Chondrocyte (in vitro differentiated cells): ENCODE data around the gene SLCO1C1. TPM values are rescaled to one million over a fixed set of nuclear protein-coding genes. Genes with fewer than 3 reads are reported as not detected.

Experiments used
- DNase-seq: peaks from one replicate; pipeline ENCODE4 v3.0.0; 2021; ENCODE audit warnings: mixed read lengths, low spot score
- H3K27ac Mint-ChIP-seq: one replicate; pipeline ENCODE4 v1.8.0; 2021; ENCODE audit warnings: mild to moderate bottlenecking, moderate library complexity, mixed read lengths; ENCODE audit not compliant: unreplicated experiment
- H3K27me3 Mint-ChIP-seq: 2 replicates; pipeline ENCODE4 v1.8.0; 2021; ENCODE audit warnings: low read depth, mixed read lengths
- H3K36me3 Mint-ChIP-seq: 2 replicates; pipeline ENCODE4 v1.8.0; 2021; ENCODE audit warnings: low read depth, mixed read lengths
- H3K4me1 Mint-ChIP-seq: 2 replicates; pipeline ENCODE4 v1.8.0; 2021; ENCODE audit warnings: low read depth, mild to moderate bottlenecking, mixed read lengths
- H3K4me3 Mint-ChIP-seq: one replicate; pipeline ENCODE4 v1.8.0; 2021; ENCODE audit warnings: mild to moderate bottlenecking, moderate library complexity, mixed read lengths; ENCODE audit not compliant: unreplicated experiment
- H3K9me3 Mint-ChIP-seq: 2 replicates; pipeline ENCODE4 v1.8.0; 2021; ENCODE audit warnings: low read depth, mixed read lengths
- total RNA-seq: library from RNA; stranded (reverse); gene quantifications from 3 replicates; pipeline ENCODE4 v1.2.1, GENCODE V29; 2021
- TF ChIP-seq, protein P1 (sequence below): fragments of 200-600 bp; sonication (generic); IDR thresholded peaks from 2 replicates; pipeline ENCODE4 v1.5.0; 2021; ENCODE audit warnings: antibody characterized with exemption, mild to moderate bottlenecking, moderate library complexity

Gene SLCO1C1
- total RNA-seq, 1 donor from 2014 or later, result 0.99 TPM

DNA sequence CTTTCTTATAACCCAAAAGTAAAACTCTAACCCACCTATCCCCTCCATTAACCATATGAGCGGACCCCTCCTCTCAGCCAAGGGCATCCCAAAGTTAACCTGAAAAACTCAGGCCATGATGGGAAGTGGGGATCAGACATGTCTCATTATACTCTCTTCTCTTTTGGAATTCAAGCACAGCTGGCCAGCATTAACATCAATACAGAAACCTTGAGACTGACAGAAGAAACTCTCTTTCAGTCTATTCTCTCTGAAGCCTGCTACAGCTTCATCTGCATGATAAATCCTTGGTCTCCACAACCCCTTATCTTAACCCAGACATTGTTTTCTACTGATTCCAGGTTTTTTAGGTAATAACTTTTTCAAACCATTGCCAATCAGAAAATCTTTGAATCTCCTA lies 97.8 kb downstream of the SLCO1C1 start:
- Mint-ChIP-seq H3K27ac (no peak overlapping the region), H3K27me3 (no peaks in the 10 kb centered on the region), H3K9me3 (peaks cover 9% of the 10 kb centered on the region), H3K4me1 (no peaks in the 10 kb centered on the region), H3K36me3 (no peaks in the 10 kb centered on the region), H3K4me3 (no peak overlapping the region)
- DNase-seq, result no peak
- TF ChIP-seq, protein P1, sequence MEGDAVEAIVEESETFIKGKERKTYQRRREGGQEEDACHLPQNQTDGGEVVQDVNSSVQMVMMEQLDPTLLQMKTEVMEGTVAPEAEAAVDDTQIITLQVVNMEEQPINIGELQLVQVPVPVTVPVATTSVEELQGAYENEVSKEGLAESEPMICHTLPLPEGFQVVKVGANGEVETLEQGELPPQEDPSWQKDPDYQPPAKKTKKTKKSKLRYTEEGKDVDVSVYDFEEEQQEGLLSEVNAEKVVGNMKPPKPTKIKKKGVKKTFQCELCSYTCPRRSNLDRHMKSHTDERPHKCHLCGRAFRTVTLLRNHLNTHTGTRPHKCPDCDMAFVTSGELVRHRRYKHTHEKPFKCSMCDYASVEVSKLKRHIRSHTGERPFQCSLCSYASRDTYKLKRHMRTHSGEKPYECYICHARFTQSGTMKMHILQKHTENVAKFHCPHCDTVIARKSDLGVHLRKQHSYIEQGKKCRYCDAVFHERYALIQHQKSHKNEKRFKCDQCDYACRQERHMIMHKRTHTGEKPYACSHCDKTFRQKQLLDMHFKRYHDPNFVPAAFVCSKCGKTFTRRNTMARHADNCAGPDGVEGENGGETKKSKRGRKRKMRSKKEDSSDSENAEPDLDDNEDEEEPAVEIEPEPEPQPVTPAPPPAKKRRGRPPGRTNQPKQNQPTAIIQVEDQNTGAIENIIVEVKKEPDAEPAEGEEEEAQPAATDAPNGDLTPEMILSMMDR, result no peak

DNA sequence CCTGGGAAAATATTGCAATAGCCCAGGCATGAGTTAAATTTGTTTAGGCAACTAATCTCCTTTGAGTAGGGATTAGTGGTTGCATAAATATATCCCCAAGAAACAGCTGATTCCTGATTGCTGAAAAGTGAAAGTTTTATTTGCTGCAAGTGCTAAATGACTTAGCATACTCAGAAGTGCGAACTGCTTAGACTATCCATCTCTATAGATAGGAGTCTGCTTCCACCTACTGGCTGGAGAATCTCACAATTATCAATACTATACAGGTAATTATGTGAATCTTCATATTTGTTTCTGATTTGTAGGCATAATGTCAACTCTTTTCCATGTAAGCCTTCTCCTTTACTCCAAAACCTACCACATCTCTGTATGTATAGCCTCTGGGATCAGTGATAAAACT lies 103.4 kb downstream of the SLCO1C1 start:
- no peak for DNase-seq
- Mint-ChIP-seq H3K27ac (no peak overlapping the region), H3K36me3 (no peaks in the 10 kb centered on the region), H3K27me3 (no peaks in the 10 kb centered on the region), H3K4me1 (no peaks in the 10 kb centered on the region), H3K9me3 (no peaks in the 10 kb centered on the region), H3K4me3 (no peak overlapping the region)
- TF ChIP-seq, protein P1, result peak; percentile 84

DNA sequence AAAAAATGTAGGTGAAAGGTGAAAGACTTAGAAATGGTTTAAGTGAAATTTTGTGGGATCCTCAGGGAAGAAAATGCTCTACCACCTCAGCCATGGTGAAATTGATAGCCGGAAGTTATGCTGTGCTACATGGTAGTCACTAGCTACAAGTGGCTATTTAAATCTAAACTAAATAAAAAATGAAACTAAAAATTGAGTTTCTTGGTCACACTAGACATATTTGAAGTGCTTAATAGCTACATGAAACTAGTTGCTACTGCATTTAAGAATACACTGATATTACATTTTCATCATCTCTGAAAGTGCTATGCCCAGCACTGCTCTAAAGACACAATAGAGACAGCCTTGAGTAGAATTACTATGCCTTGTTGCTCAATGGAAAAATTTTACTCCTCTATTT lies 105.0 kb downstream of the SLCO1C1 start:
- Mint-ChIP-seq H3K9me3 (no peaks in the 10 kb centered on the region), H3K36me3 (no peaks in the 10 kb centered on the region), H3K4me3 (no peak overlapping the region), H3K27ac (no peak overlapping the region), H3K4me1 (no peaks in the 10 kb centered on the region), H3K27me3 (no peaks in the 10 kb centered on the region)
- TF ChIP-seq, protein P1, result no peak
- DNase-seq, result no peak

DNA sequence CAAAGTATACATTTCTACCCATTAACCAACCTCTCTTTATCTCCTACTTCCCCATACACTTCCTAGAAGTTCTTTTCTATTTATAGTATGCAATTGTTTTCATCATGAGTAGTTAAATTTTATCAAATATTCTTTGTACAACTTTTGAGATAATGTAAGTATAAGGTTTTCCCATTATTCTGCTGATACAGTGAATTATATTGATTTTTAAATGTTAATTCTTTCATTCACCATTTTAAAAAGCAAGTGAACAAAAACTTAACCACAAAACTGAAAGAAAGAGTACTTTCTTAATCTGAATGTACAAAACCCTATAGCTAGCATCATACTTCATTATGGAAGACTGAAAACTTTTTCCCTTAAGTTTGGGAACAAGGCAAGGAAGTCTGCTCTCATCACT lies 105.9 kb downstream of the SLCO1C1 start:
- Mint-ChIP-seq H3K4me1 (no peaks in the 10 kb centered on the region), H3K36me3 (no peaks in the 10 kb centered on the region), H3K9me3 (no peaks in the 10 kb centered on the region), H3K4me3 (no peak overlapping the region), H3K27ac (no peak overlapping the region), H3K27me3 (no peaks in the 10 kb centered on the region)
- TF ChIP-seq, protein P1, result no peak
- no peak for DNase-seq

Other genes starting within 250 kb of the SLCO1C1 start
- not detected in 3 replicates for gene SLCO1B3, start 115.4 kb downstream of the SLCO1C1 start, total RNA-seq